ENCODE results near the gene EMP1.

EMP1 gene

DNA sequence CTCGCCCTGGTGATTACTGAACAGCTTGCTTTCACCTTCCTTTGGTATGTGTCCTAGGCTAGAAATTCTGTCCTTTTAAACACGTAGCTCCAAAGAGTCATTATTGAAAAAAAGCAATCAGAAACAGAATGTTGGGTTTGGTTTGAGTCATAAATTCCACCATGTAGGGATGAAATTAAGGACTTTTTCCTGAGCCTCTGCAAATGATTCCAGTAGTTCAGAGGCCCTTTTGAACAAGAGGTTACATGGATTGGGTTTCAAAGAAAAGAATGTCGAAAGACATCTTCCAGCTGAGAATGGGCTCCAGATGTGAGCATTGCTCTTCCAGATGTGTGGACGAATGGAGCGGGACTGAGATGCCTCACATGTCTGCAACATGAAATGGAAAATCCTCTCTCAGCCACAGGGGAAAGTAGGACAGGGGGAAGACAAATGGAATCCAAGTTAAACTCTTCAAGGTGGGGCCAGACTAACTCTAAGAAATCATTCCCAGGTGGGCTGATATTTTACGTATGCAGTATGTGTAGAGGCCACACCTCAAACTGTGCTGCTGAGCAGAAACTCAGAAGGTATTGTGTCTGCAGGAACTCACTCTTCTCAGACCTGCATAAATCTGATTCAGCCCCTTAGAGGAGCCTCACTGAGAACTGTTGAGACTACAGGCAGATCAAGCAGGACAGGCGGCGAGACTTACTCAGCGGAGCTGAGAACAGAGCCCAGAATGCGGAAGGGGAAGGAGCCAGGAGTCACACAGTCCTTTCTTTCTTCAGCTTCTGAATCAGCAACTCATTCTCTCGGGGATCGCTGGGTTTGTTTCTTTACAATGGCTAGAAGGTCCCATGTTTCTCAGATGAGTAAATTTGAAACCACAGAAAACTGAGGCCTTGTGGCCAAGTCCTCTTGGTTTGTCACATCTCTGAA lies 23.3 kb upstream of the EMP1 start:
- Histone ChIP-seq H3K4me1 (ENCODE audit: control insufficient read depth, insufficient read depth, low read length, unreplicated experiment) (peaks cover 68% of the 10 kb centered on the region), H2AFZ (ENCODE audit: low read length, unreplicated experiment) (peak overlapping the region; percentile 36), H3K79me2 (ENCODE audit: control insufficient read depth, insufficient read depth, low read length, unreplicated experiment) (no peaks in the 10 kb centered on the region), H3K27me3 (ENCODE audit: insufficient read depth, low read length) (no peaks in the 10 kb centered on the region), H3K4me3 (ENCODE audit: low read depth, low read length) (peak overlapping the region; percentile 41), H3K36me3 (ENCODE audit: insufficient read depth, low read length) (no peaks in the 10 kb centered on the region), H3K27ac (ENCODE audit: low read depth, low read length) (peak overlapping the region; percentile 96)

- Histone ChIP-seq H3K27me3 (ENCODE audit: insufficient read depth, low read length) (no peaks in the 10 kb centered on the region), H3K4me1 (ENCODE audit: control insufficient read depth, insufficient read depth, low read length, unreplicated experiment) (peaks cover 80% of the 10 kb centered on the region), H3K27ac (ENCODE audit: low read depth, low read length) (peak overlapping the region; percentile 96)
Observed at GRCh38 chr12:13175499-13175898, 21.0 kb upstream of the EMP1 start.

DNA sequence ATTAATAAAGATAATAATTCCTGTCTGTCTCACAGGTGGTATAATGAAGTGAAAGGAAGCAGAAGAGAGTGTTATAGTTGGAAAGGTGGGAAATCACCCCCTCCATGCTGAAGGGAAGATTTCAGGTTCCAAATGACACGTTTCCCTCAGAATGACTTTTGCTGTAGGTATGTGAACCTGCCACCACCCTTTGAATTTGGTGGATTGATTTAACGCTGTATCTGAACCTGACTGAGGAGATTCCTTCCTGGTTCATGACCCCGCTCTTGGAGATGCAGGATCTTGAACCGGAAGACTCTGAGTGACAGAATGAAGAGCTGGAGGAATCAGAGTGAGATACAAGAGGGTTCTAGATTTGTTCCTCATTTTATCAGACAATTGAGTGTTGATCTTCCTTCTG lies 20.3 kb upstream of the EMP1 start:
- Histone ChIP-seq H3K27ac (ENCODE audit: low read depth, low read length) (no peak overlapping the region), H3K4me1 (ENCODE audit: control insufficient read depth, insufficient read depth, low read length, unreplicated experiment) (peaks cover 73% of the 10 kb centered on the region), H3K36me3 (ENCODE audit: insufficient read depth, low read length) (no peaks in the 10 kb centered on the region), H3K4me3 (ENCODE audit: low read depth, low read length) (no peak overlapping the region), H3K79me2 (ENCODE audit: control insufficient read depth, insufficient read depth, low read length, unreplicated experiment) (no peaks in the 10 kb centered on the region), H2AFZ (ENCODE audit: low read length, unreplicated experiment) (no peak overlapping the region), H3K27me3 (ENCODE audit: insufficient read depth, low read length) (no peaks in the 10 kb centered on the region)

More at GRCh38 chr12:13175499-13175898, 21.0 kb upstream of the EMP1 start:
- Histone ChIP-seq H3K36me3 (ENCODE audit: insufficient read depth, low read length) (no peaks in the 10 kb centered on the region), H3K4me3 (ENCODE audit: low read depth, low read length) (no peak overlapping the region), H2AFZ (ENCODE audit: low read length, unreplicated experiment) (peak overlapping the region; percentile 5), H3K79me2 (ENCODE audit: control insufficient read depth, insufficient read depth, low read length, unreplicated experiment) (no peaks in the 10 kb centered on the region)

- H3K27ac ChIP-seq (ENCODE audit: low read depth, low read length) = no peak overlapping the region
- H3K4me3 ChIP-seq (ENCODE audit: low read depth, low read length) = no peak overlapping the region
- no peak overlapping the region for H2AFZ ChIP-seq (ENCODE audit: low read length, unreplicated experiment)
- no peaks in the 10 kb centered on the region for H3K27me3 ChIP-seq (ENCODE audit: insufficient read depth, low read length)
- peaks cover 62% of the 10 kb centered on the region for H3K4me1 ChIP-seq (ENCODE audit: control insufficient read depth, insufficient read depth, low read length, unreplicated experiment)
- no peaks in the 10 kb centered on the region for H3K79me2 ChIP-seq (ENCODE audit: control insufficient read depth, insufficient read depth, low read length, unreplicated experiment)
- no peaks in the 10 kb centered on the region for H3K36me3 ChIP-seq (ENCODE audit: insufficient read depth, low read length)
Observed at GRCh38 chr12:13177373-13177772, 19.2 kb upstream of the EMP1 start.

DNA sequence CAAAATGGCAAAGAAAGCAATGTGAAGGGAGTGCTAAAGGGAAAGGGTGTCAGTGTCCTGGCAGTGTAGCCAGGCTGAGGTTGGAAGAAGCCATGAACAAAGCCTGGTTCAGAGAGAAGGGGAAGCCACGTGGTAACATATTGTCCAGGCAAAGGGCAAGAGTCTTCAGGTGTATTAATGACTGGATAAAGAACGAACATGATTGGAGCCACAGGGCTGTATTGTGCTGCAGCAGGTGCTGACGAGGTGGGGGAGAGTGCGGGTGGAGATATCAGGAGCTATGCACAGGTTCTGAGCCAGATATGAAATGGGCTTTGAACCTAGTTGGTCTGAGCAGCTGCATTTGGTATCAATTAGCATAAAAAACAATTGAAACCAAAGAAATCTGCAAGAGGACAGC lies 18.6 kb upstream of the EMP1 start:
- Histone ChIP-seq H3K4me1 (ENCODE audit: control insufficient read depth, insufficient read depth, low read length, unreplicated experiment) (peaks cover 57% of the 10 kb centered on the region), H2AFZ (ENCODE audit: low read length, unreplicated experiment) (no peak overlapping the region), H3K27me3 (ENCODE audit: insufficient read depth, low read length) (no peaks in the 10 kb centered on the region), H3K4me3 (ENCODE audit: low read depth, low read length) (no peak overlapping the region), H3K79me2 (ENCODE audit: control insufficient read depth, insufficient read depth, low read length, unreplicated experiment) (no peaks in the 10 kb centered on the region), H3K36me3 (ENCODE audit: insufficient read depth, low read length) (no peaks in the 10 kb centered on the region), H3K27ac (ENCODE audit: low read depth, low read length) (no peak overlapping the region)

DNA sequence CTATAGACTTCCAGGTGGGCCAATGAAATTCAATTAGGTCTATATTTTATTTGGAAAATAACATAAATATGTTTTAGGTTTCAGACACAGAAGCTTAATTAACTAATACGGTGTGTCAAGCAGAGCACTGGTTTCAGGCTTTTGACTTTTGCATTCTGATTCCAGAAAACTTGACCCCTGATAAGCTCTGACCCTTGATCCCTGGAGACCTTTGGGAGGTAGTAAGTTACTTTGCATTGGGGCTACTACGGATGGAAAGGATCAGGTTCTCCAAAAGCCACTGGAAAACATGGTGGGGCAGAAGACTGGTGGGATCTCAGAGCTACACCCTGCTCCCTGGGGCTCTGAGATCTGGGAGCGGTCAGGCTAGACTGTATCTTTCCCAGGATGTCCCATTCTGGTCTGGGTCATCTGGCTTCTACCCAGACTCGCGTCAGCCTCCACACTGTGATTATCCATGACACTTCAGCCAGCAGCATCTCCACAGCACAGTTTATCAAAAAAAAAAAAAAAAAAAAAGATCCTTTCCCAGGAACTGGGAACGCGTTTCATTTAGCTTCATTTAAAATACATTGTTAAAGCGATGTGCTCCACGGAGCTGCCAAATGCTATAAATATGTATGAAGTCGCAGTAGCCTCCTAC lies 17.8 kb upstream of the EMP1 start:
- Histone ChIP-seq H3K4me1 (ENCODE audit: control insufficient read depth, insufficient read depth, low read length, unreplicated experiment) (peaks cover 58% of the 10 kb centered on the region), H3K4me3 (ENCODE audit: low read depth, low read length) (peak overlapping the region; percentile 49), H3K79me2 (ENCODE audit: control insufficient read depth, insufficient read depth, low read length, unreplicated experiment) (no peaks in the 10 kb centered on the region), H2AFZ (ENCODE audit: low read length, unreplicated experiment) (peak overlapping the region; percentile 64), H3K27ac (ENCODE audit: low read depth, low read length) (peak overlapping the region; percentile 73), H3K27me3 (ENCODE audit: insufficient read depth, low read length) (no peaks in the 10 kb centered on the region), H3K36me3 (ENCODE audit: insufficient read depth, low read length) (no peaks in the 10 kb centered on the region)

GRCh38 chr12:13179211-13180074 lies 17.1 kb upstream of the EMP1 start:
- peaks cover 56% of the 10 kb centered on the region for H3K4me1 ChIP-seq (ENCODE audit: control insufficient read depth, insufficient read depth, low read length, unreplicated experiment)
- peak overlapping the region; percentile 64 for H2AFZ ChIP-seq (ENCODE audit: low read length, unreplicated experiment)

DNA sequence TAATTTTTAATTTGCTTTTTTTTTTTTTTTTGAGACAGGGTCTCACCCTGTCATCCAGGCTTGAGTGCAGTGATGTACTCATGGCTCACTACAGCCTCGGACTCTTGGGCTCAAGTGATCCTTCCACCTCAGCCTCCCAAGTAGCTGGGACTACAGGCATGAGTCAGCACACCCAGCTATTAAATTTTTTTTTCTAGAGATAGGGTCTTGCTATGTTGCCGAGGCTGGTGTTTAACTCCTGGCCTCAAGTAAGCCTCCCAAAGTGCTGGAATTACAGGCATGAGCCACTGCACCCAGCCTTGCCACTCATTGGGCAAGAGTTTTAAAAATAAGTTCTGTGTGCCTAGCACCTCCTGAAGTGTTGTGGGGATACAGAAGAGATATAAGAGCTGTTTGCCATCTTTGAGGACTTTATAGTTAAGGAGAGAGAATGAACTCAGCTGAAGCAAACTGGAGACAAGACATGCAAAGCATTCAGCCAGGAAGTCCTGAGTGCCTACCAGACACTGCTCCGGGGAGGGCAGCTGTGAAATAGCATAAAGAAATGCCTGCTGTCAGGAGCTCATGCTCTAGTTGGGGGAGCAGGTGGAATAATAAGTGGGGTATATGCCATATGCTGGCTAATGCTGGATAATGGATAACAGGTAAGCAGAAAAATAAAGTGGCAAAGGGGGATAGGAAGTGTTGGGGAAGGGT lies 15.0 kb upstream of the EMP1 start:
- Histone ChIP-seq H3K4me3 (ENCODE audit: low read depth, low read length) (no peak overlapping the region), H3K27ac (ENCODE audit: low read depth, low read length) (no peak overlapping the region), H3K36me3 (ENCODE audit: insufficient read depth, low read length) (no peaks in the 10 kb centered on the region), H3K27me3 (ENCODE audit: insufficient read depth, low read length) (no peaks in the 10 kb centered on the region), H3K4me1 (ENCODE audit: control insufficient read depth, insufficient read depth, low read length, unreplicated experiment) (peaks cover 39% of the 10 kb centered on the region), H3K79me2 (ENCODE audit: control insufficient read depth, insufficient read depth, low read length, unreplicated experiment) (no peaks in the 10 kb centered on the region), H2AFZ (ENCODE audit: low read length, unreplicated experiment) (no peak overlapping the region)

More at GRCh38 chr12:13179211-13180074, 17.1 kb upstream of the EMP1 start:
- no peaks in the 10 kb centered on the region for H3K27me3 ChIP-seq (ENCODE audit: insufficient read depth, low read length)
- no peaks in the 10 kb centered on the region for H3K79me2 ChIP-seq (ENCODE audit: control insufficient read depth, insufficient read depth, low read length, unreplicated experiment)
- peak overlapping the region; percentile 73 for H3K27ac ChIP-seq (ENCODE audit: low read depth, low read length)
- peak overlapping the region; percentile 49 for H3K4me3 ChIP-seq (ENCODE audit: low read depth, low read length)
- no peaks in the 10 kb centered on the region for H3K36me3 ChIP-seq (ENCODE audit: insufficient read depth, low read length)

DNA sequence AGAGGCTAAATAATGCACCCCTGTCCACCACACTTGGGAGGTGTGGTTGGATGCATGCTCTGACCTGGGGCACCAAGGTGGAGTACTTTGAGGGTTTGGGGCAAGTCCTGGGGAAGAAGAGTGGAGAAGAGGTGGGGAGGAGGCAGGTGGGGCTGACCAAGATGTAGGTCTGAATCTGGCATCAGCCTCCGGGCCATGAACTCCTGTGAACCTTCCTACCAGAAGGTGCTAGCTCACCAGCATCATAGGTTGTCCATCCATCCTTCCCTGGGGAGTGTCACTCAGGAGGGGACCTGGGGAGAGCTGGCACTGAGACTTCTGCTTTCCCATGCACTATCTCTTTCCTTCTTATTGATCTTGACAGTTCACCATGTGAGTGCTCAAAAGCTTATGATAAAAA lies 13.6 kb upstream of the EMP1 start:
- H2AFZ ChIP-seq (ENCODE audit: low read length, unreplicated experiment) = no peak overlapping the region
- H3K79me2 ChIP-seq (ENCODE audit: control insufficient read depth, insufficient read depth, low read length, unreplicated experiment) = no peaks in the 10 kb centered on the region
- no peaks in the 10 kb centered on the region for H3K27me3 ChIP-seq (ENCODE audit: insufficient read depth, low read length)
- H3K4me3 ChIP-seq (ENCODE audit: low read depth, low read length) = no peak overlapping the region
- H3K36me3 ChIP-seq (ENCODE audit: insufficient read depth, low read length) = no peaks in the 10 kb centered on the region
- peaks cover 43% of the 10 kb centered on the region for H3K4me1 ChIP-seq (ENCODE audit: control insufficient read depth, insufficient read depth, low read length, unreplicated experiment)
- H3K27ac ChIP-seq (ENCODE audit: low read depth, low read length) = no peak overlapping the region

- Histone ChIP-seq H3K4me1 (ENCODE audit: control insufficient read depth, insufficient read depth, low read length, unreplicated experiment) (peaks cover 39% of the 10 kb centered on the region), H3K27me3 (ENCODE audit: insufficient read depth, low read length) (no peaks in the 10 kb centered on the region), H3K79me2 (ENCODE audit: control insufficient read depth, insufficient read depth, low read length, unreplicated experiment) (no peaks in the 10 kb centered on the region), H2AFZ (ENCODE audit: low read length, unreplicated experiment) (no peak overlapping the region), H3K36me3 (ENCODE audit: insufficient read depth, low read length) (no peaks in the 10 kb centered on the region), H3K4me3 (ENCODE audit: low read depth, low read length) (no peak overlapping the region), H3K27ac (ENCODE audit: low read depth, low read length) (0 out of 2 replicates have a peak overlapping the region, but pooled peaks have one; percentile 14)
Observed at GRCh38 chr12:13183620-13184019, 12.9 kb upstream of the EMP1 start.

All from ACC112 (cell line).